Measurements from ENCODE around the gene SLC22A15.
A peak's percentile ranks its signal among the peaks of the same experiment; 100 is the strongest.
"Not testable (repeated sequence)": the region's sequence is repeated elsewhere in the genome, so short reads cannot be mapped to it uniquely, and the experiment has no call there.

Gene SLC22A15

GRCh38 chr1:115980998-115981993, 5.0 kb downstream of the SLC22A15 start:
- DNase-seq (ENCODE audit: low read depth in 2 of 2), result no peak

- DNase-seq (ENCODE audit: low read depth in 2 of 2), result no peak
Observed at GRCh38 chr1:115982400-115982799, 6.1 kb downstream of the SLC22A15 start.

DNA sequence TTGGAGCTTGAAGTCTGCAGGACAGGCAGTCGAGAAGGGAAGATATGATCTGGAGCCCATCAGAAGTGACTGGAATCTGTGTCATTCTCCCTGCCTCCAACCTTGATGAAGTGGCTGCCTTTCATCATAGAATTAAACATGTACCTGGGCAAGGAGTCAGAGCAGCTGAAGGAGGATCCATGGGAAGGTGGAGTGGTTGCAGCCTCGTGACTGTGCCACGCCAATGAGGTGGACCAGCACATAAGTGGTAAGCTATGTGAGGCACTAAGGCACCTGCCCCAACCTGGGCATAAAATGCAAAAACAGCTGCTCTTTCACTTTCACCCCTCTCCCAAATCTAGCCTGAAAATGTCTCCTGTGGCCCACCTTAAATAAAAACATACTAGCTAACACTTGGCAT, 7.3 kb downstream of the SLC22A15 start:
- no peak for DNase-seq (ENCODE audit: low read depth in 2 of 2)

DNA sequence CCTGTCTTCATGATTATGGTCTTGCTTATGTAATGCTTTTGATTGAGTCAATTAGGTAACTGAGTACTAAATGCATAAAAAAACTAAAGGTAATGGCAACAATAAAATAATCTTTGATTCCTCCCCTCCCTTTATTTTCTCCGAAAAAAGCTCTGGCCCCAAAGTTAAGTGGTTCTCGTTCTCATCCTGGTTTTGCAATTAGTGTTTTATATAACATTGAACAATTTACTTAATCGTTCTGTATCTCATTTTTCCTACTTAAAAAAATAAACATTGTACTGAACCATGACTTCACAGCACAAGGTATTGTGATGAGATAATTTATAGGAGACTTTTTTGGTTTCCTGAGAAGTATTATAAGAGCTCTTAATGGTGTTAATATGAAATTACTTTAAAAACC, 11.3 kb downstream of the SLC22A15 start:
- no peak for DNase-seq (ENCODE audit: low read depth in 2 of 2)

DNA sequence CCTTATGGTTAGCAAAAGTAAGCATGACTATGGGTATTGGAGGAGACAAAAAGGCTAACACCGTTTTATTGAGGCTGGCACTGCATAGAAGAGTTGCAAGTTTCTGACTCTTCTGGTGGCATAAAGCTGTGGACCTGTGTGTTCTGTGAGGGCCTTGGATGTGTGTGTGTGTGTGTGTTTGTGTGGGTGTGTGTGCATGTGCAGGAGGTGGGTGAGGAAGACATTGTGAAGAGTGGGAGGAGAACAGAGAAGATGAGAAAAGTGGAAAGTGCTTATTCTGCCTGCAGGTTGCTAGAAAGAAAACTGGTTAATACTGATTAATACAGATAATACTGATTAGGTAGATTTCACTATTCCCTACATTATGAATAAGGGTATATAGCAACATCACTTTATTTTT, 12.6 kb downstream of the SLC22A15 start:
- no peak for DNase-seq (ENCODE audit: low read depth in 2 of 2)

GRCh38 chr1:115989699-115990098, 13.4 kb downstream of the SLC22A15 start:
- DNase-seq (ENCODE audit: low read depth in 2 of 2), result no peak

GRCh38 chr1:115991909-115992308, 15.6 kb downstream of the SLC22A15 start:
- no peak for DNase-seq (ENCODE audit: low read depth in 2 of 2)

- DNase-seq (ENCODE audit: low read depth in 2 of 2), result not testable (repeated sequence)
Observed at GRCh38 chr1:115997921-115998320, 21.6 kb downstream of the SLC22A15 start.

DNA sequence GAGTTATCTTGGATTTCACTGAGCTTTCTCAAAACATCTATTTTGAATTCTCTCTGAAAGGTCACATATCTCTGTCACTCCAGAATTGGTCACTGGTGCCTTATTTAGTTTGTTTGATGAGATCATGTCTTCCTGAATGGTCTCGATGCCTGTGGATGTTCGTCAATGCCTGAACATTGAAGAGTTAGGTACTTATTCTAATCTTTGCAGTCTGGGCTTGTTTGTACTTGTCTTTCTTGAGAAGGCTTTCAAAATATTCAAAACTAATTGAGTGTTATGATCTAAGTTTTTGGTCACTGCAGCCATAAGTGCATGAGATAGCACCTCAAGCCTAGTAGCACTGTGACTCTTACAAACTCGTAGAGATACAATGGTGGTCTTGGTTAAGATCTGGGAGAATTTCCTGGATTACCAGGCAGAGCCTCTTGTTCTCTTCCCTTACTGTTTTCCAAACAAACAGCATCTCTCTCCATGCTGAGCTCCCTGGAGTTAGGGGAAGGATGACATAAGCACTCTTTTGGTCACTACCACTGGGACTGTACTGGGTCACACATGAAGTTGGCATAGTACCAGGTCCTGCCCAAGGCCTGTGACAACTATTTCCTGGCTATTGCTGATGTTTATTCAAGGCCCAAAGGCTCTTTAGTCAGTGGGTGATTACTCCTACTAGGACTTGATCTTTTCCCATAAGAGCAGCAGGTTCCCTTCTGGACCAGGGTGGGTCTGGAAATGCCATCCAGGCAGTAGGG, 25.6 kb downstream of the SLC22A15 start:
- DNase-seq (ENCODE audit: low read depth in 2 of 2), result no peak

DNA sequence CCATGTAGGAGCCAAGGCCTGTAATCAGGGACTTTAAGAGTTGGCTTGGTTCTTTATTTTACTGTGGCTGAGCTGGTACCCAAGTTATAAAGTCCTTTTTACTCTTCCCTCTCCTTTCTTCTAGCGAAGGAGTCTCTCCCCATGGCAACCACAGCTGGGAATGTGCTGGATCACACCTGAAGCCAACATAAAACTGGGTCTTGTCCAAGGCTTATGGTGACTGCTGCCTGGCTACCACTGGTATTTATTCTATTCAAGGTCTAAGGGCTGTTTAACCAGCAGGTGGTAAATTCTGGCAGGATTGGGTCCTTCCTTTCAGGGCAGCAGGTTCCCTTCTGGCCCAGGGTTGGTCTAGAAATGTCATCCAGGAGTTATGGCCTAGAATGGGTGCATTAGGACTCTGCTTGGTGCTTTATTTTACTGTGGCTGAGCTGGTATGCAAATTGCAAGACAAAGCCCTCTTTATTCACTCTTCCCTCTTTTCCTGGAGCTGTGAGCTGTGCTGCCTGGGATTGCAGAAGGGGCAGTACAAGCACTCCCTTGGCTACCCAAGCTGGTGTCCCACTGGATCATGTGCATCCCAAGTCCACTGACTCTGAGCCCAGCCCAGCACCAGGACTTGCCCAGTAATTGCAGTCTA, 26.6 kb downstream of the SLC22A15 start:
- no peak for DNase-seq (ENCODE audit: low read depth in 2 of 2)

DNA sequence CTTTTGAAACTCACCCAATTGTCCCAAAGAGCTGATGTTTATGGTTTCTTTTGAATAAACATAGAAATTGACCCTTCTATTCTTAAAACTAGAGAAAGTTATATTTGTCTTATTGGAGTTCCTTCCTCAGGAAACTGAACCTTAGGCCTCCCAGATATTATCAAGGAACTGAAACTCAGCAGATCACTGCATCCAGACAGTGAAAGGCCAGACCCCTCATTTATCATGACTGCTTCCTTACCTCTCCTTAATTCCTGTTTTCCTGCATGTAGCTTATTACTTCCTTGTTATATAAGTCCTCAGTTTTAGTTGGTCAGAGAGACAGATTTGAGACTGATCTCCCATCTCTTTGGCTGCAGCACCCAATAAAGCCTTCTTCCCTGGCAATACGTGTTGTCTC, 27.5 kb downstream of the SLC22A15 start:
- no peak for DNase-seq (ENCODE audit: low read depth in 2 of 2)

DNA sequence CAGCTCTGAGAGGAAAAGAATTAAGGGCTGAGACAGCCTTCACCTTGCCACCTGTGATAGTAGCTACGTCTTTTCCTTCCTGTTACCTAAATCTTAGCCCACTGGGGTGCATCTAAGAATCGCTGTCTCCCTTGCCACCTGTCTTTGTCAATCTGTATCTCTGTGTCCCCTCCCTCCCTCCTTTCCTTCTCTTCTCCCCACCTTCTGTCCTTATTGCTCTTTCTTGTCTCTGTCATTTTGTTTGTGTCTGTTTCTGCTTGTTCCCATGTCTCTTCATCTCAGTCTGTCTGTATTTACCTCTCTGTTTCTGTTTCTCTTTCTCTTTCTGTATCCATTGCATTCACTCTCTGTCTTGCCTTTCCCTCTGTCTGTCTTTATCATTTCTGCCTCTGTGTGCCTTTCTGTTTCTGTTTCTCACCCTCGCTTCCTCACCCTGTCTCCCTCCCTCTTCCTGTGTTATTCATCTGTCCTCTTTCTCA, 30.2 kb downstream of the SLC22A15 start:
- DNase-seq (ENCODE audit: low read depth in 2 of 2), result no peak

DNA sequence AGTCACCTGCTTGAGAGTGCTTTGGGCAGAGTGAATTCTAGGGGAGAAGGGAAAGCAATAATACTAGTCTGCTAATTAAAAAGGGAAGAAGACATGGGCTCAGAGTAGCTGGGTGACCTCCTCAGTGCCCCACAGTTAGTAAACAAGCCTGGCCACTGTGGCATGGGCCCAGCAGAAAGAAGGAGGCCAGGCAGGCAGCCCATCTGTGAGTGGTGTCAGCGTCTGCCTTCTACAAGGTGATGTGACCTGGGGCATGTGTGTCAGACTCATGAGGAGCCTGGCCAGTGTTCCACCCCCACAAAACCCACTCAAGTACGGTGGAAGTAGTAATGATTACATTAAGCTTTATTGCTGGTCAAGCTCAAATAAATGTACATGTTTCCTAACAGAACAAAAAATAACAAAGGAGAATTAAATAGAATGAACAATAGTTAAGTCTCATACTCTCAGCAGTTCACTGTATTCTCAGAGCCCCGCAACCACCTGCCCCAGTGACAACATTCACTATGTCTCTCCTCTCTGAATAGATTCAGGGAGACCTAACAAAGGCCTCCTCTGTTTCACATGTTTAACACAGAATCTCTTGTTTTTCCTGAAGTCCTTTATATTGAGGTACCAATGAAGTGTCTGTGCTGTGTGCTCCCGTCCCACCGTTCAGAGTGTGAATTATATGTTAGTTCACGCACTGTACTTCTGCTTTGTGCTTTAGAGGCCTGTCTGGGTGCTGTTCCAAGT, 32.5 kb downstream of the SLC22A15 start:
- DNase-seq (ENCODE audit: low read depth in 2 of 2), result no peak

- DNase-seq (ENCODE audit: low read depth in 2 of 2), result no peak
Observed at GRCh38 chr1:116012716-116013115, 36.4 kb downstream of the SLC22A15 start.

DNA sequence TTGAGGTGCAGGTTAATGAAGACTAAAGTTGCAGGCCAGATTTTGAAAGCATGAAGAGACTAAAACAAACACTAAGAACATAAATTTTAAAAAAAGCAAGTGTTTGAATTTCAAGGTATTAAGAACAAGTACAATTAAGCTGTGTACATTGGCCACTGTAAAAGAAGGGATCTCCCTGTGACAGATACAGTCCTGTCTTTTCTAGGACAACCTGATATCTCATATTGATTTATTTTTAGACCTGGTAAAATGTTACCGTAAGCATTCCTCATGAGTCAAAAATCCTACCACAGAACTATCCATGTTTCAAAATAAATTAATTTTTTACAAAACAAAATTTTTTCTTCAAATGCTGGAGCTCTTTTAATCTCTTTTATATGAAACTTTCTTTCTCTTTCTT, 39.4 kb downstream of the SLC22A15 start:
- no peak for DNase-seq (ENCODE audit: low read depth in 2 of 2)

GRCh38 chr1:116018007-116018406, 41.7 kb downstream of the SLC22A15 start:
- DNase-seq (ENCODE audit: low read depth in 2 of 2), result no peak

DNA sequence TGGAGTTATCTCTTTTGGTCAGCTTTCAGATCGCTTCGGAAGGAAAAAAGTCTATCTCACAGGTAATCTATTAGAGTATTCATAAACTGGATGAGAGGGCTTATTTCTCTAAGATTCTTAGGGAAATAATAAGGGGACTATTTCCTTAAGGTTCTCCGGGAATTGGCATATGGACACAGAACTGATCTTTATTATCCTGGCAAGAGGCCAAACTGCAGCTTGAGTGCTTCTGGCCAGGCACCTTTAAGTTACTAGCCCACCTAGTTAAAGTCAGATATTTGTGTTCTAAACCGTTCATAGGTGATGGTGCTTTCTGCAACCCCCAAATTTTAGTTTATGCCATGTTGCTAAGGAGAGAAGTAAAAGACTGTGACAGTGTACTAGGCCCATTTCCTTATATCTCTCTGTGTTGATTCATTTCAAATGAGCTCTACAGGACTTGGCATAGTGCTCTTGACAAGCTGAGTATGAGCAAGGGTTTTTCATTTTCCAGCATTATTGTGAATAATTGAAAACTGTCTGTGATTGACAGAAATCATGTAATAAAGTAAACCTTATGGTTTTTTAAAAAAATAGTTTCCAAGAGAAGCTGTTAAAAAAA, 43.4 kb downstream of the SLC22A15 start:
- no peak for DNase-seq (ENCODE audit: low read depth in 2 of 2)

DNA sequence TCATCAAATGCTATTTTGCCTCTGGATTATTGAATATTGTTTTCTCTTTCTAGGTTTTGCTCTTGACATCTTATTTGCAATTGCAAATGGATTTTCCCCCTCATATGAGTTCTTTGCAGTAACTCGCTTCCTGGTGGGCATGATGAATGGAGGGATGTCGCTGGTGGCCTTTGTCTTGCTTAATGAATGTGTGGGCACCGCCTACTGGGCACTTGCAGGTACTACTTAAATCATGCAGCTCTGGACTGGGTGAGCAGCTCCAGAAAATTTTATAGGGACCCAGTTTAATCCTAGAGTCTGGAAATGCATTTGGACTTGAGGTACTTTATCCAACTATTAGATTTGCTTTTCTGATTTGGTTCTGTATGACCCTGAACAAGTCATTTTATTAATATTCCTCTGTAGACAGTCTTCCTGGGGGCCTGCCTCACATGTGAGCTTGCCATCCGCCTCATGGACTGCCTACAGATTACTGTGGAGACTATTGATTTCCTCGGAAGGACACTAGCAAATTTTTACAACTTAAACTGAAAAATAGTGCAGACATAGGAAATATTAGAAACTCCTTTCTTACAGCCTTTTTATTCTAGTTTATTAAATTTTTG, 44.5 kb downstream of the SLC22A15 start:
- DNase-seq (ENCODE audit: low read depth in 2 of 2), result peak; percentile 9 to 12

GRCh38 chr1:116024626-116025025, 48.3 kb downstream of the SLC22A15 start:
- DNase-seq (ENCODE audit: low read depth in 2 of 2), result no peak

- no peak for DNase-seq (ENCODE audit: low read depth in 2 of 2)
Observed at GRCh38 chr1:116026631-116027030, 50.3 kb downstream of the SLC22A15 start.

Measured in stimulated activated CD4-positive, alpha-beta T cell treated with anti-CD3 and anti-CD28 coated beads, Interleukin-1b, Interleukin-23, amount 100 ng/mL, for 4 hours (primary cell).